ENCODE measurements around the gene GABPB1.

DNA sequence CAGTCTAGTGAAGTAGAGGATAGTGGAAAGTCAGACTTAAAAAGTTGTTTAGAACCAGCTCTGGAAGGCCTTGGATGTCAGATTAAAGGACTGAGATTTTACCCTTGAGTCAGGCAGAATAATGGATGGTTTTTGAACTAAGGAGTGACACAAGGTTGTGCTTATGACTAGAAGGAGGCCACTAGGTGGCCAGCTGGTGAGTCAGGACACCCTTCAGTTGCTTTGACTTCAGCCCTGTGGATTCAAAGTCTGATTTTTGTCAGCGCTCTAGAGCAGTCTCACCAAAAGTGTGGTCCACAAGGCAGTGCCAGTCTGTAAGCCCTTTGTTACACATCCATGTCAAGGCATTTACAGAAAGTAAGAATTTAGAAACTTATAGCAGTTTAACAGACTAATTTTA, 3.8 kb upstream of the GABPB1 start:
- TF ChIP-seq, protein P1, sequence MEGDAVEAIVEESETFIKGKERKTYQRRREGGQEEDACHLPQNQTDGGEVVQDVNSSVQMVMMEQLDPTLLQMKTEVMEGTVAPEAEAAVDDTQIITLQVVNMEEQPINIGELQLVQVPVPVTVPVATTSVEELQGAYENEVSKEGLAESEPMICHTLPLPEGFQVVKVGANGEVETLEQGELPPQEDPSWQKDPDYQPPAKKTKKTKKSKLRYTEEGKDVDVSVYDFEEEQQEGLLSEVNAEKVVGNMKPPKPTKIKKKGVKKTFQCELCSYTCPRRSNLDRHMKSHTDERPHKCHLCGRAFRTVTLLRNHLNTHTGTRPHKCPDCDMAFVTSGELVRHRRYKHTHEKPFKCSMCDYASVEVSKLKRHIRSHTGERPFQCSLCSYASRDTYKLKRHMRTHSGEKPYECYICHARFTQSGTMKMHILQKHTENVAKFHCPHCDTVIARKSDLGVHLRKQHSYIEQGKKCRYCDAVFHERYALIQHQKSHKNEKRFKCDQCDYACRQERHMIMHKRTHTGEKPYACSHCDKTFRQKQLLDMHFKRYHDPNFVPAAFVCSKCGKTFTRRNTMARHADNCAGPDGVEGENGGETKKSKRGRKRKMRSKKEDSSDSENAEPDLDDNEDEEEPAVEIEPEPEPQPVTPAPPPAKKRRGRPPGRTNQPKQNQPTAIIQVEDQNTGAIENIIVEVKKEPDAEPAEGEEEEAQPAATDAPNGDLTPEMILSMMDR (IDR thresholded peaks at IDR 0.05), result peak in 1 of 4 experiments; percentile 21
- TF ChIP-seq EP300 (IDR thresholded peaks at IDR 0.05) (no peak), POLR2A (IDR thresholded peaks at IDR 0.05) (no peak), POLR2AphosphoS5 (IDR thresholded peaks at IDR 0.05) (no peak)
